Stimulated activated naive CD4-positive, alpha-beta T cell treated with Interleukin-2 at 50 U/mL for 16 hours (primary cell): ENCODE results near the gene PIAS3.
A peak's percentile ranks its signal among the peaks of the same experiment; 100 is the strongest.
"Not testable (repeated sequence)": the region's sequence is repeated elsewhere in the genome, so short reads cannot be mapped to it uniquely, and the experiment has no call there.

ENCODE experiments used
- DNase-seq: peaks from one replicate; lab custom pipeline; 2025; lab: John Stamatoyannopoulos, UW

Gene PIAS3

DNA sequence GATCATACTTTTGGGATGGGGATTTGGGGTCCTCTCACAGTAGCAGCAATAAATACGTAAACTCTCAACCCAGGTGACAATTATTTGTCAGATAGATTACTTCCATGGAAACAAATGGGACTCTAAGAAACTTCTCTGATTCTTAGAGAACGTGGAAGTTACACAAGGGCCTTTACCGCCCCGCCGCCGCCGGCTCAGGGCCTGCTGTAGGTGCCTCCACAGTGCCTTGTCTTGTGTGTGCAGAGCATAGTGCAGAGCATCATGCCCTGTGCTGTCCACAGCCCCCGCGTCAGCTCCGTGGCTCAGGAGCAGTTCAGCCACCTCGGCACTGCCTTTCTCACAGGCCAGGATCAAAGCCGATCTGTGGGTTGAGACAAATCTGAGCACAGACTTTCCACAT, 15.8 kb upstream of the PIAS3 start:
- DNase-seq = no peak

DNA sequence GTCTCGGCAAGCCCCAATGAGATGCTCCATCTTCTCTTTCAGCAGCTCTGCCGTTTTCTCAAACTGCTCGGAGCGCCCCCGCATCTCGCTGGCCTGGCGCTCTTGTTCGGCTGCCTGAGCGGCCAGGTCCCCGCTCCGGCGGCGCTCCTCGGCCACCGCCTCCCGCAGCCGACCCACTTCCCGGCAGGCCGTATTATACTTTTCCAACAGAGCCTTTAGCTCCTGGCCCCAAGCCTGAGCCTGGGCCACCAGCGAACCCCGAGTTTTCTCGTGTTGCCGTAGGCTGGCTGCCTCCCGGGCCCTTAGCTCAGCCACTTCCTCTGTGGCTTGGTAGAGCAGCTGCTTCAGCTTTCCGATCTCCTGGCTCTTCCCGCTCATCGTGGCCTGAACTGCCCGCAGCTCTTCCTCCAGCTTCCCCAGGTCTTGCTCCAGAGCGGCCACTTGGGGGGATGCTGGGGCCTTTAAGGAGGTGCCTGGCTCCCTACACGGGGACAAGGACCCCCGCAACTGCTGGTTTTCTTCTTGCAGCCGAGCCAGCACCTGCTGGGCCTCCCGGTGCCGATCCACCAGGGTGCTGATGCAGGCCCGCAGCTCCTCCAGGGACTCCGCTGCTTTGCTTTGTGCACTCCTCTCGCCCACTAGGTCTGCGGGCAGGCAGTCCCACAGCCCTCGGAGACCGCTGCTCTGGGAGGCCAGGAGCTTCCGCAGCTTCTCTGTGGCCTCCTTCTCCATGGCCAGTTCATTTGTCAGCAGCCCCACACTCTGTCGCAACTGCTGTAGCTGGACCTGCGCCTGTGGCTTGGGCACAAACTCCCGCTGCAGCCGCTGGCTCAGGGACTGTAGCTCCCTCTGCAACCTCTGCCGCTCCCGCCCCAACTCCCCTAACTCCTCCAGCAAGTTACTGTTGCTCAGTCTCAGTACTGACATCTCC, 13.4 kb upstream of the PIAS3 start:
- DNase-seq = peak; percentile 13

DNA sequence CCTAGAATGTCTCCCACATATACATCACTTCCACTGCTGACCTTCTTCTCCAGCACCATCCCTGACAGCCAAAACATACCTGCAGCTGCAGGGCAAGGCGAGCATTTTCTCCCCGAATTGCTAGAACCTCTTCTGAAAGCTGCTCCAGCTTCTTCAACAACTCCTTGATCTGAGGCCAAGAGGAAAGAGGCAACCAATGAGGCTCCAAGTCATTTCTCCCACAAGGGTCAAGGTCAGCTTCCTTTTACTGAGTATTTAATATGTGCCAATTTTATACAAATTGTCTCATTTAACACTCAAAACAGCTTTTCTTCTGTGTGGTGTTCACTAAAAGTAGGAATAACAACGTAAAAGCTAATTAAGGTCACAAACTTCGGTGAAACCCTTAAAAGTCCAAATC, 9.4 kb upstream of the PIAS3 start:
- DNase-seq = no peak

DNA sequence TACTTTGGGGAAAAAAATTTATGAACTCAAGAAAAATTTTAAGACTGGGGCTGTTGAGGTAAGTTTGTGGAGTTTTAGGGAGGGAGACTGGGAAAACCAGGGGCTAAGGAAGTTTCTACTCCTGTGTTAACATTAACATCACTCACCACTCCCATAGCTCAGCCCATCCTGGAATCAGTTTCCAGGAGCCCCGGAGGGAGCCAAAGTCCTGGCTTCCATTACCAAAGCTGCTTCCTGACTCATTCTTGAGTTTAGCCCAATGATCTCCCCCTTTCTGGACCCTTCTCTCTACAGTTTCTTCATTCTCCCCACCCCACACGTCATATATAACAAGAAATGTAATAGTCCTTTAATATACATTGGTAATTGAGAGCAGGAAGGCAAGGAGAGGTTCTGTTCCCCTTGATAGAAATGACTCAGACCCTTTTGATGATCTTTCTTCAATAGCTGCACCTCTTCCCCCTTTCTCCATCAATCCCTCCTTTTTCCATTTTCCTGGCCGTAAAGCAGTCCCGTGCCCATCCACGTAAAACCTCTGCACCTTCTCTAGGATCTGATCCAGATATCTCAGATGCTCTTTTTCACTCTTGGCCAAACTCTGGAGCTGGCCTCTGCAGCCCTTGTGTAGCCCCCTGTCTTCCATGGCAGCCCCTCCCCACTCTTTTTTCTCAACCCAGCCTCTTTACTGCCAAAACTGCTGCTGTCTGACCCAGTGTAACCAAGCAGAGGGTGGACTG, 4.6 kb upstream of the PIAS3 start:
- DNase-seq = no peak

DNA sequence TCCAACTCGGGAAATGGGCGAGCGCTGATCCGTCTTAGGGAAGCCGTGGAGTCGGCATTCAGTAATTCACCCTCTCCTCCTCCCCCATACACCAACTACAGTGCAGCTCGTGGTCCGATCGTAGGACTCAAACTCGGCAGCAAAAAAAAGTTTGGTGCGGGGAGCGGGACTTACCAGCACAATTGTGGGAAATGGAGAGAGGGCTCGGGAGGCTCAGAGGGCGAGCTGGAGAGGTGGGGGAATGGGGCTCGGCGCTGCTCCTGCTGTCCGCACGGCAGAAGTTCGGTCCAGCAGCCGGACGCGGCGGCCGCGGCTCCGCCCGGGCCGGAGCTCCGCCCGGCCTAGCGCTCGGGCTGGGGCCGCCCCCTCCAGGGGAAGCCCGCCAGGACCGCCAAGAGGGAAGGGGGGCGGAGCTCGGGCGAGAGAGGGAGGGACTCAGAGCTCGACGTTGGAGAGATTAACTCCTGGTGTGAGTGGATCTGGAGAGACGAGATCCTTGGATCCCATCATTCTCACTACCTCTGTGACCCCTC, 676 bp upstream of the PIAS3 start:
- peak; percentile 78 for DNase-seq

DNA sequence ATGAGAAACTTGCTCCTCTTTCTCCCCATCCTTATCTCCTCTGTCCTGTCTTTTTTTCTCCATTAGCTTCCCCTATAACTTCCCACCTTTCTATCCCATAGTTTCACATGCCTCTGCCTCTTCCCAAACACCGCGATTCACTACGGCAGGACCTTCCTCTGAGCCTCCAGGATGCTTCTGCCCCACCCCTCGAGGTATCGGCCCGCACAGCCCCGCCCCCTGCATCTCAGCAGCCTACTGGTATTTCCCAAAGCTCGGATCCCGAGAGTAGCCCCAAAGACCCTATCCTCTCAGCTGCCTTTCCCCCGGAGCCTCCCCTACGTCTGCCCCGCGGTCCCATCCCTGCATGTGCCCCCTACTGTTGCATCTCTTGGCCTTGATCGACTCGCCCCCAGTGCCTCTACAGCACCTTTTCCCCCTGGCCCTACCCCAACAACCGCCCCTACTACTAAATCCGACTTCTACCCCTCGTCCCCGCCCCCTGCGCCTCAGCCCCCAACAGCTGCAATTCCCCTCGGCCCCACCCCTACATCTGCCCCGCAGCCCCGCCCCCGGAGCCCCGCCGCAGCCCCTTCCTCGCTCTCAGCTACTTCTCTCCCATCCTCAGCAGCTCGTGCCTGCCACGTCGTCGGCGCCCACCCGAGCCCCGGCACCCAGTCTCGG, 512 bp downstream of the PIAS3 start:
- peak; percentile 74 for DNase-seq

DNA sequence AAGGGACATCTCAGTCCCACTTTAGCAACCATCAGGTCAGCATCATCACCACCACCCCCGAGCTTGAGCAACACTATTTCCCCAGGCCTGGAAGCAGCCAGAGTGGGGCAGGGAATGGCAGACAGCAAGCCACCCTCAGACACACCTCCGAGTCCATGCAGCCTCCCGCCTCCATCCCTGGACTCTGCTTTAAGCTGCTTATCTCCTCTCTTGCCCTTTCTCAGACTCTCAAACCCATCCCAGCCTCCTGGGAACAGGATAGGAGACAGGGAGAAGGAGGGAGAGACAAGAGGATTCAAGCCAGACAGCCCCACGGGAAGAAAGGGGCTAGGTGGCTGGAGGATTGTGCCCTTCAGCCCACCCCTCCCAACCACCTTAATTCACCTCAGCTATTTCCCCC, 1.7 kb downstream of the PIAS3 start:
- no peak for DNase-seq

DNA sequence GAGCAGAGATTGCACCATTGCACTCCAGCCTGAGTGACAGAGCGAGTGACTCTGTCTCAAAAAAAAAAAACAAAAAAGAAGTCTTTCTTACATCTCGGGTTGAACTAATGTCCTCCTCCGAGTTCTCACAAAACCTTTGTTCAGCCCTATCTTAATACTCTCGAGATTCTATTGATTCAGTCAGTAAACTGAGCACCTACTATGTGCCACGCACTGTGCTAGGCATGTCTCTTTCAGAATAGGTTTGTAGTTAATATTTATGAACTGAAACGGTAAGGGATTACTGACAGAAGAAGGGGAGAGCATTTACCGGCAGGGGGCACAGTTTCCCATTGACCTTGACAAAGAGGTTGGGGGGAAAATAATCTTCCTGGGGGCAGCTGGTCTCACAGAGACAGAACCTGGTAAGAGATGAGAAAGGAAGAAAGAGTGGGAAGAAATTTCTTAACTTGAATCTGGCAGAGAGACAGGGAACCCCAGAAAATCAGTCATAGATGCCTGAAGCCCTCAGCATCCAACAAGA, 3.4 kb downstream of the PIAS3 start:
- DNase-seq = no peak

DNA sequence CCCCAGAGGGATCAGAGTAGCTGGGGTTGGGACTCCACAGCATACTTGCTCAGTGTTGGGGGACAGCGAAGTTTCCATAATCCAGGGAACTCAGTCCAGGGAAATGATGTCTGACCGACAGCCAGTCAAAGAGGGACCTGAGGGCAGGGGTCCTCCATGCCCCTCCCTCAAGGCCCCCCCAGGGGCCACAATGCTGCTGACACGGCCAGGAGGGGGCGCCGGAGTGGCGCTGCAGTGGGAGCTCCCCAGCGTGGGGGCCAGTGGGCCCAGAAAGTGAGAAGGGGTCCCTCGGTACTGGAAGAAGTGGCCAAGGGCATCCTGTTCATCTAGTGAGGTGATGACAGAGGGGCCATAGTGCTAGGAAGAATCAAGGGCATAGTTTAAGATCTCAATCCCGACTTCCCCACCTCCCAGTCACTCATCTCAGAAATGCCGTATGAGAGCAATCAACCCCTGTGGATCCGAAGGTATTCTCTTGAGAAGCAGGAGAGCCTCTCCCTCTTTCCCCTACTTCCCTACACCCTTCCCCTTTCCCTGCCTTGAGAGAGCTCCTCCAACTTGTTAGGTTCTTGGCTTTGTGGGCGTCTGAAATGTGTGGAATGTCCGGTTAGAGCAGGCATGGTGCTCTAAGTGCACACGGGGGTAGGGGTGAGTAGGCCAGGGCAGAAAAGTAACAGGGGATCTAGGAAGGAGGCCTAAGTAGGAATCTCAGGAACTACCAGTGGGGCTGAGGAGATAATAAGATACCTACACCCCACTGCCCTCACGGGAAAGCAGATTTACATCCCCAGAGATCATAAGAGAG, 9.3 kb downstream of the PIAS3 start:
- DNase-seq = no peak

DNA sequence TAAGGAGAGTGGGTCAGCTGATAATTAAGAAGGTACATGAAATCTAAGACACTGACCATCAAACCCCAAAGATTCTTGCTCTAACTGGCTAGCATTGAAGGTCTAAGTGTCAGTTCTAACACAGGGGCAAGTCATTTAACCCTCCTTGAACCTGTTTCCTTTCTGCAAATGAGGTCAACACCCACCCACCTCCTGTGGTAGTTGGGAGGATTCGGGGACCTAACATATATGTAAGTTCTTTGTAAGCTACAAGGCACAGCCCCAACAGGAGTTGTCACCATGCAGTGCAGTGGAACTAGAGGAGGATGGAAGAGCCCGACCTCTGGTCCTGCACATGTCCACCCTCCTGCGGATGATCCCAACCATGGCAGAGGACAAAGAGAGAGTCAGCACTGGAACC, 11.1 kb downstream of the PIAS3 start:
- DNase-seq = no peak

DNA sequence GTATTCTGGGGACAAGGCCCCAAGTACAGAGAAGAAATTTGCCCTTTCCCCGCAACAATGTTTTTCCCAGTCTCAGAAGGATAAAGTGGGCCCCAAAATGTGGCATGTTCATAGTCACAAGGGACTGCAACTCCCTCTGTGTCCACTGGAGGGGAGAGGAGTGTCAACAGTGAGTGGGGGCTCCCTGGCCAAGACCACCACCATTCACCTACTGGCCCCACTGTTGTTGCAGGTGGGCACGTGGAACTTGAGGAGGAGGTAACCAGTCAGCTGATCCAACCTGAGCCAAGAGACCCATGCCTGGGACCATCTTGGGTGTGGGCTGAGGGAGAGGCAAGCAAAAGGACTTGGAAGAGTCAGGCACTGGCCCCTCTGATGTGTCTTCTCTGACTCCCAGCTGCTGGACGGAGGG, 12.7 kb downstream of the PIAS3 start:
- DNase-seq = no peak

DNA sequence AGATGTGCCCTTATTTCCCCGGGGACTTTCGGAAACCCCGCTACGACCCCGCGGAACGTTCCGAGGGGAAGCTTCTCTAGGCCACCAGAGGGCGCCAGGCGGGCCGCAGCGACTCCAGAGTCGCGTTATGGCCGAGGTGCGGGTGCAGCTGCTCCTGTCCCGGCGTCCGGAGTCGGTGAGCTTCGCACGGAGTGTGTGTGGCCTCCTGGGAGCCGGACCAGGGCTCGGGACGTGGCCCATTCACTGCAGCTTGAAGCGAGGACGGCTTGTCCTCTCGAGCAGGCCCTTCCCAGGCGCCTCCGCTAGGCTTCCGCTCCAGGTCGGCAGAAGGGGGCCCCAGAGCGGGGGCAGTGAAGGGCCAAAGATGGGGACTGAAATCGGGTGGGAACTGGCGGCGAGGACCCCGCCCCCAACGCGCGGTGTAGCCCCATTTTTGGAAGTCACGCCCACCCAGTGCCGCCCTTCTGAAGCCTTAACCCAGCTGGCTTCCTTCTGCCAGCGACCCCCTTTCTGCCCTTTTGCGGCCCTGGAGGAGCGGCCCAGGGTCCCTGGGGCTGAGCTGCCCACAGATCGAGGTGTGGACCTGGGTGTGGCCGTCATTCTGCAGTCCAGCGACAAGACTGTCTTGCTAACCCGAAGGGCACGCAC, 13.2 kb downstream of the PIAS3 start, which contains the start of gene NUDT17:
TSS of gene NUDT17 (plus strand) at position 117 of the 648 bp plus-strand sequence. CDS start at position 128, 11 bp downstream.
- peak; percentile 69 for DNase-seq

DNA sequence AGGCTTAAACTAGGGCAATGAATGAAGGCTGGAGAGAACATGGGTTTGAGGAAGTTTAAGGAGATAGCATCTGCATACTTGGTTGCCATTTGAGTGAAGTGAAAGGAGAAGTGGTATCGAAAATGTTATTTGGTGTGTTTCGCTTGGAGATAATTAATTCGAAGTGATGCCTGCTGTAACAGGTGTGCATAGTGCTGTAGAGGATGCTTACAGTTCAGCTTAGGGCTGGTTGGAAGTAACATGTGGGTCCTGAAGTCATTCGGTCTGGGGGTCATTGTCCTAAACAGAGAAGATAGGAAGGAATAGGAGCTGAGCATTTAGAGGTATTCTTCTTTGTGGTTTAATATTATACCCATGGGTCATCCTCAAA, 13.8 kb downstream of the PIAS3 start:
- no peak for DNase-seq

DNA sequence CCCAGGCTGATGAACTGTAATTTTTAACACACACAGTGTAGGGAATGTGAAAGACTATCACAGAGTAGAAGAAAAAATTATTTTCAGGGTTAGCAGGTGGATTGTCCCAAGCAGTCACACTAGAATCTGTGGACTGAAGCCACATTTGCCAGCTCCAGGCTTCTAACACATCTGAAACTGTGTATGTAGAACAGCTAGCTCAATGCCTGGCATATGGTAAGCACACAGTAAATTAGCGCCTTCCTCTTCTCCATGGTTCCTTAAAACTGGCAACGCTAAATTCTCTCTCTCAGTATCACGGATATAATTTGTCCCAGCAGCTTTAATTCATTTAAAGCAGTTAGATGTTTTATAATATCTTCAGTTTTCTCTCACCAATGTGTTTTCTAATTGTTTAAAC, 15.8 kb downstream of the PIAS3 start:
- no peak for DNase-seq

DNA sequence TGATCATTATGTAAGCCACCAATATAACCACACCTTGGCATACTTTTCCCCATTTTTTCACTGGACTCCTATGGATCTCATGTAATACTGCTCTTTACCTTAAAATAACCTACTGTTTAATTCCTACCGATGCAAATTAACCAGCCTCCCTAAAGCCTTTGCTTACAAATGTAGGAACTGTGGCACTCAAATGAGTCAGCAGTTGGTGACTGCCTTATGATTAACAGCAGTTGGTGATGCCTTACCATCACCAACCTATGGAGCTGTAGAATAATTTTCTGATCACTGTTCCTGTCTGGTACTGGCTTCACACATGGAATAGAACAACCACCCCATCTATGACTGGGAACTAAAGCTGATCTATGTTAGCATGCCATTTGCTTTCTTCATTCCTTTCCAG, 21.2 kb downstream of the PIAS3 start:
- no peak for DNase-seq

DNA sequence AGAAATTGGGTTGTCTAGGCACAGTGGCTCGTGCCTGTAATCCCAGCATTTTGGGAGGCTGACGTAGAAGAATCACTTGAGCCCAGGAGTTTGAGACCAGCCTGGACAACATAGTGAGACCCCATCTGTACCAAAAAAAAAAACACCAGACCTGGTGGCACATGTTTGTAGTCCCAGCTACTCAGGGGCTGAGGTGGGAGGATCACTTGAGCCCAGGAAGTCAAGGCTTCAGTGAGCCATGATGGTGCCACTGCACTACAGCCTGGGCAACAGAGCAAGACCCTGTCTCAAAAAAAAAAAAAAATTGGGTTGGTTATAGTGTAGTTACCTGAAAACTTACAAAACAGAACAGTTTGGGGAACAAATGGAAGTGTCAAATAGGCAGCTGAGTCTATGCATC, 28.1 kb downstream of the PIAS3 start:
- not testable (repeated sequence) for DNase-seq

DNA sequence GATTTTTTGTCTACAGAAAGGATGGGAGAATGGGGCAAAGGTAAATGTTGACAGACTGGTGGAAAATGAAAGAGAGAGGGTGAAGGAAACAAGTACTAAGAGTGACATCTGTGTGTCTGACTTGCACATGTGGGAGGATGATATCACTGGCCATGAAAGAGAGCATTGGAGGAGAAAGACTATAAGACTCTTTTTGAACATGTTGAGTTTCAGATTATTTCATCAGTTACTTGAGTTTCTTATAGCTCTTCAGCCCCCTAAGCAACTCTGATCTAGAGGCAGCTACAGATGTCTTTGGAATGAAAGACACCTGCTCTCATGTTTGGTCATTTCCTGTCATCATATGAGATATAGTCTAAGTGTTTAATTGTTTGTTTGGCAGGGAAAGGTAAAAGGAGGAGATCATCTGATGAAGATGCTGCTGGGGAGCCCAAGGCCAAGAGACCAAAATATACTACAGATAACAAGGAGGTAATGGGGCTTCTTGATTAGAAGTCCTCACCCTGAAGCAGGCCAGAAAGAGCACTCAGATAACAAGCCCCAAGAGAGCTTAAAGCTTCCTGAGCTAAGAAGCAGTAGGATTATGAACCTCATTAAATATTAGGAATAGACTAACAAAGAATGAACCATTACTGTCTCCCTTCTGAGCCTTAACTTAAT, 30.4 kb downstream of the PIAS3 start:
- DNase-seq = no peak

DNA sequence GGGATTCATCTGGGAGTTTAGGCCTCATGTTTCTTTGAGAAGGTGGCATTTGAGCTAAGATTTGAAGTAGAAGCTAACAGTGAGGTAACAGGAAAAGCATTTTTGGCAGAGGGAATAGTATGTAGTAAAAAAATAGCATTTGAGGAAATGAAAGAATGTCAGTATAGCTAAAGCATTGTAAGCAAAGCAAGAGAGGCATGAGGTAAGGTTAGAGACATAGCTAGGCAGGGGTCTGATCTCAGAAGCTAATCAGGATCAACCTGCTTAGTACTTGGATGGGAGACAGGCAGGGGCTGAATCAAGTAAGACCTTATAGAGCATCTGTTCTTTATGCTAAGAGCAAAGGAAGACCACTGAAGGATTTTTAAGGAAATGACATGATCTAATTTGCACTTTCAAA, 30.9 kb downstream of the PIAS3 start:
- DNase-seq = no peak

DNA sequence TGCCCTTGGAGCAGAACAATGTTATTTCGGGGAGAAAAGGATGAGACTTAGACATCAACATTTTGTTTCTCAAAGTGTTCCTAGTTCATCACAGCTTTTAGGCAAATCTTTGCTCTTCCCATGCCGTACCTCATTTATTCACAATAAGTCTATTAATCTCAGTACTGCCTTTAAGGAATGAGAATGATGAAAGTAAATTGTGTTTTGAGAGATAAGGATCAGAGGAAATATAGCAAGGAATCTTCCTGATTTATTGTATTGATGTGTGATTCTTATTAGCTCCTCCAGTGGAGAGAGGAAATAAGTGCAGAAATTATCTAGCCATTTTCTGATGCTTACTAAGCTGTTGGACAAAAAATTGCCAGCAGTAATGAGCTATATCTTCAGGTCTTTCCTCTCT, 32.9 kb downstream of the PIAS3 start:
- no peak for DNase-seq

DNA sequence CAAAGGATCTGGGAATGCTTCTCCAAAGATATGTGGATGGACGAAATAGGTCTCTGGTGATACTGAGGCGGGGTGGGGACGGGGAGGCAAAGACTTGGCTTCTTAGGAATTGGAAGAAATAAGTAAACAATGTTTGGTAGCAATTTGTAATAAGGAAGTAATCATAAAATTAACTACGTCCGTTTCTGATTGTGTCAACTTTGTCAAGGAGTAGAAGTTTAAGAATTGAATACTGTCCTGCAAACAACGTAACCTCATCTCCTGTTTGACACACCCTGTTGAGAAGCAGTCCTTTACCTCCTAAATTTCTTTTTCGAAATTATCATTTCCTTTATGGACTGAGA, 34.4 kb downstream of the PIAS3 start:
- DNase-seq = no peak
